Ovary (tissue), 9 donors: Measurements from ENCODE around the gene RPA3. TPM values are rescaled to one million over a fixed set of nuclear protein-coding genes. Genes with fewer than 3 reads are reported as not detected.
"Not testable (repeated sequence)": the region's sequence is repeated elsewhere in the genome, so short reads cannot be mapped to it uniquely, and the experiment has no call there.

Experiments used
- DNase-seq, 5 donors: peaks; one replicate each; pipeline ENCODE4 v3.0.0-alpha.2; 2019 to 2020
- H3K27ac ChIP-seq, 2 donors: fragments of 200-600 bp; one replicate each; pipeline versions ENCODE4 v1.5.1 to v1.8.0; 2019 to 2022
- H3K27me3 ChIP-seq: fragments of 200-600 bp; one replicate; pipeline ENCODE4 v1.8.0; 2022
- H3K36me3 ChIP-seq: fragments of 200-600 bp; sonication (generic); one replicate; pipeline ENCODE4 v1.5.1; 2019
- H3K4me1 ChIP-seq: one replicate; pipeline ENCODE4 v1.8.1; 2013; ENCODE audit warnings: mild to moderate bottlenecking, moderate library complexity; ENCODE audit not compliant: insufficient read depth
- H3K4me3 ChIP-seq: fragments of 200-600 bp; sonication (generic); one replicate; pipeline ENCODE4 v1.5.1; 2017
- H3K9me3 ChIP-seq, 2 donors: fragments of 200-600 bp in 1 of 2; sonication (generic) in 1 of 2; one replicate each; pipeline versions ENCODE4 v1.5.1 to v1.8.1; 2013 to 2019; ENCODE audit warnings: mild to moderate bottlenecking in 1 of 2, moderate library complexity in 1 of 2
- EP300 ChIP-seq: sonication (generic); formaldehyde crosslinking; IDR thresholded peaks from one replicate; pipeline ENCODE4 v1.6.1; 2017; ENCODE audit warnings: antibody characterized with exemption
- POLR2A ChIP-seq: fragments of 450-650 bp; IDR thresholded peaks from one replicate; pipeline ENCODE4 v1.6.1; 2017; ENCODE audit warnings: antibody characterized with exemption, mild to moderate bottlenecking, moderate library complexity
- WGBS, 3 donors: extraction: QIAGEN DNeasy Blood & Tissue Kit in 1 of 3; methylation state at CpG; one replicate each; pipeline versions ENCODE4 v1.1.5 to v1.1.7; 2013 to 2017; 5-methylcytosine and 5-hydroxymethylcytosine counted together
- intact Hi-C, 4 donors: fragments of 100-400 bp; cut with DNase I; formaldehyde crosslinking; loops; one replicate each; pipeline versions ENCODE4 v1.11.0 to v1.15.1; 2022 to 2023
- polyA plus RNA-seq, 2 donors: library from polyadenylated mRNA; stranded (reverse); fragments of 200-250 nt in 1 of 2; fragments of 350-450 nt in 1 of 2; fragmentation: Illumina TruSeq in 1 of 2; extraction: RNeasy Lipid Tissue Mini Kit (QIAGEN cat#74804) in 1 of 2; gene quantifications; one replicate each; pipeline ENCODE4 v1.2.3, GENCODE V29; 2013 to 2014
- total RNA-seq, 7 donors: library from RNA; depleted of rRNA in 2 of 7; stranded (reverse); fragments of >200 nt in 2 of 7; fragmentation: NEBNext Ultra II Directional in 3 of 7; extraction: Animal tissue kit (Norgen Biotek cat#: 25700) in 3 of 7; gene quantifications; one replicate each; pipeline versions ENCODE4 v1.1.0 to v1.2.4, GENCODE V29; 2016 to 2023
- TF ChIP-seq, protein P1 (sequence below), 3 donors: fragments of 450-650 bp in 2 of 3; fragments of 200-600 bp in 1 of 3; IDR thresholded peaks; one replicate each; pipeline versions ENCODE4 v1.5.1 to v1.8.0; 2016 to 2022; ENCODE audit warnings: antibody characterized with exemption in 3 of 3, mild to moderate bottlenecking in 1 of 3
- donor health status: DM: no; HTN: no; CAD: no; lungs with moderate emphysema.
- donor health status: DM: no; HTN: no; CAD: no.
- donor health status: Bipolar disorder and iron deficiency.
- donor health status: DM: yes; HTN: yes; CAD: no.
- donor health status: DM: no; HTN: no; CAD: no.
- donor health status: DM: yes; HTN: yes; CAD: no.

Gene RPA3
- total and polyA plus RNA-seq, 9 donors: 8.6 to 28.6 (median 17.8) TPM

DNA sequence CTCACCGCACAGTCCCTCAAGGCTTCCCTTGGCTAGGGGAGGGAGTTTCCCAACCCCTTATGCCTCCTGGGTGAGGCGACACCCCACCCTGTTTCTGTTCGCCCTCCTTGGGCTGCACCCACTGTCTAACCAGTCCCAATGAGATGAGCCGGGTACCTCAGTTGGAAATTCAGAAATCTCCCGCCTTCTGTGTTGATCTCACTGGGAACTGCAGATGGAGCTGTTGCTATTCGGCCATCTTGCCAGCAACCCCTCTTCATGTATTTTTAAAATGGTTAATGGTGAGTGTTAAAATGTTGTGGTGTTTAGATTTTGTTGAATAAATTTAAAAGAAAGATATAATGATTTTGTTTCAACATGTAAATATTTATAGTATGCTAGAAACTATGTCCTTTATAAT lies 55.9 kb downstream of the RPA3 start:
- WGBS, 3 donors: 77 to 87% (median 85%) methylated on average over 6 of the region's 6 CpGs
- no peak overlapping the region for H3K27ac ChIP-seq
- H3K27me3 ChIP-seq: no peaks in the 10 kb centered on the region
- H3K9me3 ChIP-seq: no peaks in the 10 kb centered on the region
- H3K4me1 ChIP-seq: peaks cover 3% of the 10 kb centered on the region
- H3K4me3 ChIP-seq: no peak overlapping the region
- no peak for DNase-seq
- TF ChIP-seq POLR2A (no peak), EP300 (no peak)
- TF ChIP-seq, protein P1, sequence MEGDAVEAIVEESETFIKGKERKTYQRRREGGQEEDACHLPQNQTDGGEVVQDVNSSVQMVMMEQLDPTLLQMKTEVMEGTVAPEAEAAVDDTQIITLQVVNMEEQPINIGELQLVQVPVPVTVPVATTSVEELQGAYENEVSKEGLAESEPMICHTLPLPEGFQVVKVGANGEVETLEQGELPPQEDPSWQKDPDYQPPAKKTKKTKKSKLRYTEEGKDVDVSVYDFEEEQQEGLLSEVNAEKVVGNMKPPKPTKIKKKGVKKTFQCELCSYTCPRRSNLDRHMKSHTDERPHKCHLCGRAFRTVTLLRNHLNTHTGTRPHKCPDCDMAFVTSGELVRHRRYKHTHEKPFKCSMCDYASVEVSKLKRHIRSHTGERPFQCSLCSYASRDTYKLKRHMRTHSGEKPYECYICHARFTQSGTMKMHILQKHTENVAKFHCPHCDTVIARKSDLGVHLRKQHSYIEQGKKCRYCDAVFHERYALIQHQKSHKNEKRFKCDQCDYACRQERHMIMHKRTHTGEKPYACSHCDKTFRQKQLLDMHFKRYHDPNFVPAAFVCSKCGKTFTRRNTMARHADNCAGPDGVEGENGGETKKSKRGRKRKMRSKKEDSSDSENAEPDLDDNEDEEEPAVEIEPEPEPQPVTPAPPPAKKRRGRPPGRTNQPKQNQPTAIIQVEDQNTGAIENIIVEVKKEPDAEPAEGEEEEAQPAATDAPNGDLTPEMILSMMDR (IDR thresholded peaks at IDR 0.05): no peak
- H3K36me3 ChIP-seq: no peaks in the 10 kb centered on the region
- intact Hi-C loops: no loop called here

DNA sequence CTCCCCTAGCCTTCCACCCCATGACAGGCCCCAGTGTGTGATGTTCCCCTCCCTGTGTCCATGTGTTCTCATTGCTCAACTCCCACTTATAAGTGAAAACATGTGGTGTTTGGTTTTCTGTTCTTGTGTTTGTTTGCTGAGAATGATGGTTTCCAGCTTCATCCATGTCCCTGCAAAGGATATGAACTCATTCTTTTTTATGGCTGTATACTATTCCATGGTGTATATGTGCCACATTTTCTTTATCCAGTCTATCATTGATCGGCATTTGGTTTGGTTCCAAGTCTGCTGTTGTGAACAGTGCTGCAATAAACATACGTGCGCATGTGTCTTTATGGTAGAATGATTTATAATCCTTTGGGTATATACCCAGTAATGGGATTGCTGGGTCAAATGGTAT lies 61.9 kb downstream of the RPA3 start:
- H3K27ac ChIP-seq, DNase-seq, H3K9me3 ChIP-seq, intact Hi-C loops, H3K4me1 ChIP-seq, H3K4me3 ChIP-seq, H3K27me3 ChIP-seq, H3K36me3 ChIP-seq: not testable (repeated sequence)
- WGBS, 3 donors: 96 to 100% (median 99%) methylated on average over 3 of the region's 3 CpGs

DNA sequence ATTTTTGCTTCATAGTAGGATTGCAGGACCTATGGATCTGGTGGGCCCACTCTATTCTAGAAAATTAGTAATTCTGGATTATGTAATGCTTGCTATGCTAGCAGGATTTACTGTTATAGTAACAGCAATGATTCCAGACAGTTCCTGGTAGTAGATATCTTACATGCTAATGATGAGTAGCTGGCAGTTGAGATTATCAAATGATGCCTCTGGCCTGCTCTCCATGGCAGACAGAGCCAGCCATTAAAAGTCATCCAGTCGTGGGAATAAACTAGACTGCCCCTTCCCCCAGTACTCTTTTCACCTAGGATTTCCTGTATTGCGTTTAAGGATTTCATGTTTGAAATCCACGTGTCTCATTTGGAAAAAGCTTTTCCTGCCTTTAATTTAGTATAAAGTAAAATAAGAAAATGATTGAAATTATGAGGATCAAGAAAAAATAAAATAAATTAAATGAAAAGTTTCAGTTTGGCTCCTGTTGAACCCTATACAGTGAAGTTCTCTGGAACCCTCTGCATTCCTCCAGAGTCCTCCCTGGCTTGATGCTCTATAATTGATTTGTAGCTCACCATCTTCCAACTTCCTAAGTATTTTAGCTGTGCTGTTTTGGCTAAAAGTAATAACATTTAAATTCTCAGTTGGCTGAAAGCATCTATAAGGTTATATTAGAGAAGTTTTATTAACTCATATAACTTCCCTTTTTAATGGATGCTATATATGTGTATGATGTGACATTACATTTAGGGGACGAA lies 63.3 kb downstream of the RPA3 start:
- H3K27ac ChIP-seq: no peak overlapping the region
- H3K9me3 ChIP-seq: no peaks in the 10 kb centered on the region
- intact Hi-C loops: no loop called here
- H3K36me3 ChIP-seq: no peaks in the 10 kb centered on the region
- H3K4me1 ChIP-seq: no peaks in the 10 kb centered on the region
- 67 to 78% (median 74%) methylated on average over 4 of the region's 4 CpGs for WGBS, 3 donors
- TF ChIP-seq, protein P1 (IDR thresholded peaks at IDR 0.05): no peak
- no peak for TF ChIP-seq POLR2A
- TF ChIP-seq EP300: no peak
- no peak for DNase-seq
- H3K4me3 ChIP-seq: no peak overlapping the region
- H3K27me3 ChIP-seq: no peaks in the 10 kb centered on the region

DNA sequence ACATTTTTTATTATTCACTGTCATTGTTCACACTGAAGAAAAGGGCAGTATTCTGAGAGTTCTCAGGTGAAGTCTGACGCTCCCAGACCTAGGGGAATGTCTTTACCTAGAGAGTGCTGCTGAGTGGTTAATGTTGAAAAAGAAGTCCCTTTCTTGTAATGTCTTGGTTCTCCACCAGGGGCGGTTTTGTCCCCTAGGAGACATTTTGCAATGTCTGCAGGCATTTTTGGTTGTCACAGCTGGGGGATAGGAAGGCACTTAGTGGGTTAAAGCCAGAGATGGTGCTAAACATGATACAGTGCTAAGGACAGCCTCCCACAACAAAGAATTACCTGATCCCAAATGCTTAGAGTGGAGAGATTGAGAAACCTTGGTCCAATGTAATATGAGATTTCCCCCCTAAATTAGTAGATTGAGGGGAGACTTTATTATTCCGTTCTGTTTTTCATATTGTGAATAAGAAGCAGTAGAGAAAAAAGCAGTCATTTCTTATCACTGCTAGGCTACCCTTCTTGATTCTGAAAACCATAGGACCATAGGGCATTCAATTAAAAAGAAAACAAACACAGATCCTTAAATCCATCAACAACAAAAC lies 64.7 kb downstream of the RPA3 start:
- H3K4me1 ChIP-seq: no peaks in the 10 kb centered on the region
- H3K4me3 ChIP-seq: no peak overlapping the region
- no peaks in the 10 kb centered on the region for H3K27me3 ChIP-seq
- no peak overlapping the region for H3K27ac ChIP-seq
- H3K36me3 ChIP-seq: no peaks in the 10 kb centered on the region
- 63 to 70% (median 66%) methylated on average over 3 of the region's 3 CpGs for WGBS, 3 donors
- no peaks in the 10 kb centered on the region for H3K9me3 ChIP-seq
- TF ChIP-seq EP300: no peak
- TF ChIP-seq POLR2A: no peak
- TF ChIP-seq, protein P1 (IDR thresholded peaks at IDR 0.05): no peak
- no peak for DNase-seq
- intact Hi-C loops: no loop called here

- no peaks in the 10 kb centered on the region for H3K27me3 ChIP-seq
- no peak overlapping the region for H3K27ac ChIP-seq
- intact Hi-C loops: no loop called here
- 70 to 81% (median 74%) methylated on average over 1 of the region's 1 CpG for WGBS, 3 donors
- H3K4me1 ChIP-seq: no peaks in the 10 kb centered on the region
- no peaks in the 10 kb centered on the region for H3K9me3 ChIP-seq
- H3K4me3 ChIP-seq: no peak overlapping the region
- no peak for DNase-seq
- no peaks in the 10 kb centered on the region for H3K36me3 ChIP-seq
- TF ChIP-seq EP300 (no peak), POLR2A (no peak)
- TF ChIP-seq, protein P1 (IDR thresholded peaks at IDR 0.05): no peak
These were observed 65.4 kb downstream of the RPA3 start for GRCh38 chr7:7652798-7653540.
